D721Med (cell line): ENCODE data around the gene FAM111B.

Source experiments
- DNase-seq: peaks from one replicate; pipeline ENCODE4 v3.0.0; 2011; ENCODE audit warnings: low spot score; ENCODE audit not compliant: insufficient read length
- FAIRE-seq: peaks from 2 replicates; lab custom pipeline; 2011; peaks lifted over from hg19 to GRCh38; lab: Jason Lieb, UNC
- TF ChIP-seq, protein P1 (sequence below): IDR thresholded peaks from 2 replicates; pipeline ENCODE4 v1.5.1; 2012; ENCODE audit warnings: mild to moderate bottlenecking, control low read depth; ENCODE audit not compliant: insufficient read depth; ENCODE audit errors: missing control alignments

Gene FAM111B

DNA sequence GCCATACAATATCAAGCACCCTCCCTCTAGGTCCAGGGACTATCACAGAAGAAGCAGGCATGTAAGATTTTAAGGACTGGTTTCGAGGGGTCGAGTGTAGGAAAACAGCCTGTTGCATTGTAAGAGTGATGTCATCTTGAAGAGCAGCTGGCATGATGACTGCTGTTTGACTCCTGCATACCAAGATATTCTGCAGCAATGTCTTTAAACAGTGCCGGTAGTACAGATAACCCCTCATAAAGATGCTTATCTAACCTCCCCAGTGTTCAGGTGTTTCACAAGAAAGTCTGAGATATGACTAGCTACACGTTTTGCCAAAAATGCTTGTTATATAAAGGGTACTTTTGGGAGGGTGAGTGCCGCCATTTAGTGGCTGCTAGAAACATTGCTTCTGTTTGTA, 47.6 kb downstream of the FAM111B start:
- FAIRE-seq (no peak), DNase-seq (no peak)
- TF ChIP-seq, protein P1, sequence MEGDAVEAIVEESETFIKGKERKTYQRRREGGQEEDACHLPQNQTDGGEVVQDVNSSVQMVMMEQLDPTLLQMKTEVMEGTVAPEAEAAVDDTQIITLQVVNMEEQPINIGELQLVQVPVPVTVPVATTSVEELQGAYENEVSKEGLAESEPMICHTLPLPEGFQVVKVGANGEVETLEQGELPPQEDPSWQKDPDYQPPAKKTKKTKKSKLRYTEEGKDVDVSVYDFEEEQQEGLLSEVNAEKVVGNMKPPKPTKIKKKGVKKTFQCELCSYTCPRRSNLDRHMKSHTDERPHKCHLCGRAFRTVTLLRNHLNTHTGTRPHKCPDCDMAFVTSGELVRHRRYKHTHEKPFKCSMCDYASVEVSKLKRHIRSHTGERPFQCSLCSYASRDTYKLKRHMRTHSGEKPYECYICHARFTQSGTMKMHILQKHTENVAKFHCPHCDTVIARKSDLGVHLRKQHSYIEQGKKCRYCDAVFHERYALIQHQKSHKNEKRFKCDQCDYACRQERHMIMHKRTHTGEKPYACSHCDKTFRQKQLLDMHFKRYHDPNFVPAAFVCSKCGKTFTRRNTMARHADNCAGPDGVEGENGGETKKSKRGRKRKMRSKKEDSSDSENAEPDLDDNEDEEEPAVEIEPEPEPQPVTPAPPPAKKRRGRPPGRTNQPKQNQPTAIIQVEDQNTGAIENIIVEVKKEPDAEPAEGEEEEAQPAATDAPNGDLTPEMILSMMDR, result no peak

DNA sequence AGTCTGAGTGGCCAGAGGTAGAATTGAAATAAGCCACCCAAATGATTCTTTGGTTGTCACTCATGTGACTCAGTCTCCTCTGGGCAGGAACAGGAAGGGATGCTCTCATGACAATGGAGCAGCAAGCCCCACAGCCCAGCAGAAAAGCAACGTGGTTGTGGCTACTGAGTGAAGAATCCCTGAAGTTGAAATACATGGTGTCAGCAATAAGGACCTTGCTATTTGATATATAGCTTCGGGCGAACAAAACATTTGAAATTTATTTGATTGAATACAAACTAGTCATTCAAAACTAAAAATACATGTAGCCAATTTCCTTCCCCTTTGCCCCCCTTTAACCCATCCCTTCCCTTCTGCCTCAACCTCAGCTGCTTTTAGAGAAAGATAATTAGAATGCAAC, 50.4 kb downstream of the FAM111B start:
- FAIRE-seq, result no peak
- DNase-seq, result no peak
- TF ChIP-seq, protein P1, result no peak

DNA sequence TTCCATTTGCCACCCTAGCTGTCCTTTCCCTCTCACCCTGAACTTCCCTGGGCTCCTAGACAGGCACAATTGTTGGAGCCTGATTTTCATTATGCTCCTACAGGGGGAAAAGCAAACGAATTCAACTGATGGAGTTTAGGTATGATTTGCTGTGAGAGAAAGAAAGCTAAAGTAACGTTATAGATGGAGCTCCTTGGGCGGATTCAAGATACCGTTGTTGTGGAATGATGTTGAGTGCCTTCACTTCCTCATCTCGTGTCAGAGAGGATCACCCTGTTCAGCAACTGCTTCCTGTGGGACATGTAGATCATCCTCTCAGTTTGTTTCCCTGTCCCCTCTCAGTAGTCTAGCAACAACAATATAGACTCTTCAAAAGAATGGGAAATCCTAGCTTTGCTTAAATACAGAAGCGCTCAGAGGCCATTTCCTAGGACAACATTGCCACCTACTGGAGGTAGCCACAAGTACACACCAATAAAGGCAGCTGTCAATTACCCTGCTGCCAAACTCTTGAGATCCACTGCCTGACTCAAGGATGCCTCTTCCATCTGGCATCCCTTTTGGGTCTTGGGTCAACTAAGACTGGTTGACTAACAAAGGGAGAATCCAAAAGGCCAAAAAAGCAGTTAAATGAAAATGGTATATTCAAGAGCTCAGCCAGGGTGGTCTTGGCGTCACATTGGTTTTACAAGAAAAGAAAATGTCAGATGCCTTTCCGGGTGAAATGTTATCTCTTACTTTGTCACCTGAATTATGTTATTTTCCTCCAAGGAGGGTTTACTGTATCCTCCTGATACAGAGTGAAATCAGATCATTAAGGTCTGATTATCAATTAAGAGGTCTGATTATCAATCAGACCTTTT, 51.4 kb downstream of the FAM111B start:
- DNase-seq (no peak), FAIRE-seq (no peak)
- TF ChIP-seq, protein P1, result peak; percentile 91

DNA sequence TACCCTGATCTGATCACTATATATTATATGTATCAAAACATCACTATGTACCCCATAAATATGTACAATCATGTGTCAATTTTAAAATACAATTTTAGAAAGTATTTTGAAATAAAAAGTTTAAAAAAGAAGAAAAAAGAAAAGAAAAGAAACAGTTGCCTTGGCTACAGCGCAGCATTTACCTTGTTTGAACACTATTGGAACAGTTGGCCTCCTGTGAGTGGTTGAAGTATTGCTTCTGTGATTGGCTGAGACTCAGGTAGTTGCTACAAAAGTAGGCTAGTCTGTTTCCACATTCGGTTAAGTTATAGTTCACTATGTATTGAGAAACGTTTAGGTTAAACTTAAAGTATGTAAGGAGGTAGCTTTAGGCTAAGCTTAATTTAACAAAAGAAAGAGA, 57.0 kb downstream of the FAM111B start:
- TF ChIP-seq, protein P1, result no peak
- FAIRE-seq (no peak), DNase-seq (no peak)

DNA sequence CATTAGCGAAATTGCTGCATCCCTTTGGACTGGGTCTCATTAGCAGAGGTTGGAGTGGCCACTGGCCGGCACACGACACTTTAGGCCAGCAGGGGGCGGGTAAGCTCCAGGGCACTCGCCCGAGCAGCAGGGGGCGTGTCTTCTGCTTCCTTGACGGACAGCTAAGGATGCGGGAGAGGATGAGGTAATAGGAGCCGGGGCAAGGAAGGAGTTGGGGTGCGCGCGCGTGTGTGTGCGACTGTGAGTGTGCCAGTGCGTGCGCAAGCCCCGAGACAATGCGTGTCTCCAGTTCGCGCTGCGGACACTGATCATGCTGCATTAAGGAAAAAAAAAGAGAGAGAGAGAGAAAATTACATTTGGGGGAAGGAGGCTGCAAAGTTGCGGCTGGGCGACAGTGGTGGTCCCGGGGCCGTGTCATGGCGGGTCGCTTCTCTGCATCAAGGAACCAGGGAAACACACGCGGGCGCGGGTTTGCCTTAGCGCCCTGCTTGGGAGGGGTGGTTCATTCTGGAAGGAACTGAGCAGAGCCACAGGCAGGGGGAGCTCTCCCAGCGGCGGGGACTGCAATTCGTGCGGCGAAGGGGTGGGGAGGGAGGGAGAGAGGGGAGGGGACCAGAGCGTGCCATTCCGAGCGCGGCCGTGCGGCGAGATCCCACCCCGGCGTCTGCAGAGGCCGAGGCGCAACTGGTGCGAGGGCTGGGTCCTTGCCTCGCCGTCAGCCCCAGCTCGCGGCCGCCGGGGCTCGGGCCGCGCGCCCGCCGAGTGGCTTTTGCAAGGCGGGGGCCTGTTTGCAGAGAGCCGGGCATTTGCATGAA, 64.7 kb downstream of the FAM111B start, which contains the start of gene DTX4:
DTX4 (plus strand) TSS at position 625 of the 815 bp plus-strand sequence. CDS start 464 bp downstream, outside the sequence.
- no peak for FAIRE-seq

DNA sequence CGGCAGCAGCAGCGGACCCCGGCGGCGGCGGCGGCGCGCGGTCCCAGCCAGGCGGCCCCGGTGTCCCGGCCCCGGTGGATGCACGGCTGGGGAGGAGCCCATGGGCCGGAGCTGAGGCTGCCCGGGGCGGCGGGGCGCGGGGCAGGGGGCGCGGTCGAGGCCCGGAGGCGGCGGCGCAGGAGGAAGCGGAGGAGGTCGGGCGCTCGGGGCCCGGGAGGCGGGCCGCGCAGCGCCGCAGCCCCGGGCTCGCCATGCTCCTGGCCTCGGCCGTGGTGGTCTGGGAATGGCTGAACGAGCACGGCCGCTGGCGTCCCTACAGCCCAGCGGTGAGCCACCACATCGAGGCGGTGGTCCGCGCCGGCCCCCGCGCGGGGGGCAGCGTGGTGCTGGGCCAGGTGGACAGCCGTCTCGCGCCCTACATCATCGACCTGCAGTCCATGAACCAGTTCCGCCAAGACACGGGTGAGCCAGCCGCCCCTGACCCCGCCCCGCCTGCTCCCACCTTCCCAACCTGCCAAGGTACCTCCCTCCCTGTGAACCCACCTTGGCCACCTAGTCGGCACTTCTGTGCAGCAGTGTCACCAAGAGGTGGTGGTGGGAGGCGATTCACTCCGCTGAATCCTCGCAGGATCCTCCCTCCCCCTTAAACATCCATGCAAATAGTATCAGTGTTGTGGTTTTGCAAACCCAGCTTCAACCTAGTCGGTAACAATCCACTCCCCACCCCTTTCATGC, 65.5 kb downstream of the FAM111B start:
- TF ChIP-seq, protein P1, result no peak
- DNase-seq (no peak), FAIRE-seq (no peak)

More for the DNA sequence above, 64.7 kb downstream of the FAM111B start, which contains the start of gene DTX4:
- peak; percentile 43 for DNase-seq
- TF ChIP-seq, protein P1, result peak; percentile 96
